Measurements from ENCODE around the gene NUTM2D. TPM values are rescaled to one million over a fixed set of nuclear protein-coding genes. Genes with fewer than 3 reads are reported as not detected.
A peak's percentile ranks its signal among the peaks of the same experiment; 100 is the strongest.
"Not testable (repeated sequence)": the region's sequence is repeated elsewhere in the genome, so short reads cannot be mapped to it uniquely, and the experiment has no call there.

Gene NUTM2D
- total and polyA plus RNA-seq, 9 donors, result 5.7 to 8.8 (median 7.4) TPM

DNA sequence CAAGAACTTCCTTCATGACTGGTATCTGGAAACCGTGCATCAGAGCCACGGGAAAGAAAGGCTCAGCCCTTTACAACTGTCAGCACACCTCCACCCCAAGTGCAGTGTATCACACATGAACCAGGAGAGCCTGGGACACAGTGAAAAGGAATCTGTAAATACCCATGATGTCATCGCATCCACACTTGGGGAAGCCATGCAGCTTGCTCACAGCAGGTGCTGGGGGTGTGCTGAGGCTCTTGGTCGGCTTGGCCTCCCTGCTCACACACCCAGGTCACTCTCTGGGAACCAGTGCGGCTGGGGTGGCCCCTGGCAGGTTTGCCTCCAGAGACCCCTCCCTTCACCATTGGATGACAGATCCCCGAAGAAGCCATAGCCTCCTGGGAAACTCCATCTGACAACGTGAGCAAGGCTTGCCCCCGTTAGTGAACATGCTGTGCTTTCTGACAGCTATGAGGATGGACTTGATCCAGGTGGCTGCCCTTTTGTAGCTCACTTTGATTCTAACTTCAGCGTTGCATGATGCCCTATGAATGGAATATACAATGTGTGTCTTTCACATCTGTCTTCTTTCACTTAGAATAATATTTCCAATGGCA lies 12.1 kb downstream of the NUTM2D start:
- DNase-seq; H3K27ac ChIP-seq (ENCODE audit: low read length); H3K4me3 ChIP-seq (ENCODE audit: low read length); H3K9me3 ChIP-seq (replicated peaks; ENCODE audit: control insufficient read depth, low read depth, low read length); H3K27me3 ChIP-seq (ENCODE audit: control insufficient read depth, insufficient read depth, low read length); H3K36me3 ChIP-seq (ENCODE audit: control insufficient read depth, insufficient read depth, low read length); H3K4me1 ChIP-seq (ENCODE audit: control insufficient read depth, insufficient read depth, low read length): not testable (repeated sequence)
- no CpG with 5 or more reads among the region's 9 CpGs for WGBS (ENCODE audit: insufficient coverage)

DNA sequence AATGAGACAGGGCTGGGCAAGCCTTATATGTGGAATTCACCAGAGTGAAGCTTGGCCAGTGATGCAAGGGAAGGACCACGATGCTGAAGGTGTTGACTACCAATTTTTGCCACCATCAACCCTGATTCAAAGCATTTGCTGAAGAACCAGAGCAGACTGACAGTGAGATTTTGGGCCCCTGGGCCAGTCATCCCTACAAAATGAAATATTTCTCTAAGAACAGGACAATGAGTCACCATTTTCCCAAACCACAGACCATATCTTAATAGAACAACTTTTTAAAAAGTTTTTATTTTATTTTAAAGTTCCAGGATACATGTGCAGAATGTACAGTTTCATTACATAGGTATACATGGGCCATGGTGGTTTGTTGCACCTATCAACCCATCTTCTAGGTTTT lies 16.5 kb downstream of the NUTM2D start:
- not testable (repeated sequence) for H3K36me3 ChIP-seq (ENCODE audit: control insufficient read depth, insufficient read depth, low read length); H3K4me1 ChIP-seq (ENCODE audit: control insufficient read depth, insufficient read depth, low read length); H3K4me3 ChIP-seq (ENCODE audit: low read length); H3K27ac ChIP-seq (ENCODE audit: low read length); H3K9me3 ChIP-seq (replicated peaks; ENCODE audit: control insufficient read depth, low read depth, low read length); DNase-seq; H3K27me3 ChIP-seq (ENCODE audit: control insufficient read depth, insufficient read depth, low read length)
- WGBS (ENCODE audit: insufficient coverage), result no CpG with 5 or more reads among the region's 1 CpG

DNA sequence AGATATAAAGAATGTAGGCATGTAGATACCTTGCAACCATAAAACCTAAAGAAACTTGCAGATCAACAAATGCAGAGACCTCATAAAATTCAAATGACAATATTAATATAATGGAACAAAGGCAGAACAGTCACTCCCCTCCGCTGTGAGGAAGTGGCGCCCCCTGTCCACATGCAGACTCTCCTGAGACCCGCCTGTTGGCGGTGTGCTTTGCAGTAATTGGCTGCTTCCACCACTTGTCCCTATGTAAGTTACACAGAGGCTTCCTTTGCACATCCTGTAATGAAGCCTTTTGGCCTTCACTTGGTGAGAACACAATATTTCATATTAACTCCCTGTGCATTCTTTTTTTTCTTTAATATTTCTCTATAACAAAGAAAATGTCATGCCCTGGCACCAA lies 21.6 kb downstream of the NUTM2D start:
- not testable (repeated sequence) for DNase-seq; H3K36me3 ChIP-seq (ENCODE audit: control insufficient read depth, insufficient read depth, low read length); H3K9me3 ChIP-seq (replicated peaks; ENCODE audit: control insufficient read depth, low read depth, low read length); H3K27me3 ChIP-seq (ENCODE audit: control insufficient read depth, insufficient read depth, low read length); H3K4me1 ChIP-seq (ENCODE audit: control insufficient read depth, insufficient read depth, low read length); H3K4me3 ChIP-seq (ENCODE audit: low read length); H3K27ac ChIP-seq (ENCODE audit: low read length)
- whole genome bisulfite sequencing (ENCODE audit: insufficient coverage), result no CpG with 5 or more reads among the region's 4 CpGs

DNA sequence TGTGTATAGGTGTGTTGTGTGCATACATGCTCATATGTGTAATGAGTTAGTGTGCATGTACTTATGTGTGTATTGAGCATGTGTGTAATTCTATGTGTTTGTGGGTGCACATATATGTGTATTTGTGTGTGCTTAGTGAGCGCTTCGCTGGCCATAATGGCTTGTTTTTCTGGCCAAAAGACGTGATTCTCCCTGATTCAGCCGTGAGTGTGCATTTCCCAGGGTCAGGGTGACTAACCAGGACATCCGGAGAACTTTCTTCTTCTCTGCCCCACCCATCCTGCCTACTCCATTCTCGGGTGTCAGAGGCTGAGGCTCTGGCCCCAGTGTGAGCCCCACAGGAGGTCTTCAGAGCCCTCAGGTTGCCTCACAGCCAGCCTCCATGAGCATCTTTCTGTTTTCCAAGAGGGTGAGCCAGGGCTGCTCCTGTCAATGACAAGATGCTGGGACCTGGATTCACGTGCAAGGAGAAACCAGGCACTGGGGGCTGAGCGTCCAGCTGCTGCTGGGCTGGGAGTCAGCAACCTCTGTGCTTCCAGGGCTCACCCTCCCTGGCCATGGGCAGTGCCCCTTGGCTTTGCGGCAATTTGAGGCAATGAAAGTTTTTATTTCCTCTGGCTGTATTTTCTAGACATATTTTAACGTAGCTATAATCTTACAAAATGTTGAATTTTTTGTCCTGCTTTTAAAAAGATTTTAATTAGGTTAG lies 25.8 kb downstream of the NUTM2D start:
- WGBS (ENCODE audit: insufficient coverage), result no CpG with 5 or more reads among the region's 10 CpGs
- not testable (repeated sequence) for H3K27me3 ChIP-seq (ENCODE audit: control insufficient read depth, insufficient read depth, low read length); DNase-seq; H3K4me3 ChIP-seq (ENCODE audit: low read length); H3K36me3 ChIP-seq (ENCODE audit: control insufficient read depth, insufficient read depth, low read length); H3K9me3 ChIP-seq (replicated peaks; ENCODE audit: control insufficient read depth, low read depth, low read length); H3K4me1 ChIP-seq (ENCODE audit: control insufficient read depth, insufficient read depth, low read length); H3K27ac ChIP-seq (ENCODE audit: low read length)

DNA sequence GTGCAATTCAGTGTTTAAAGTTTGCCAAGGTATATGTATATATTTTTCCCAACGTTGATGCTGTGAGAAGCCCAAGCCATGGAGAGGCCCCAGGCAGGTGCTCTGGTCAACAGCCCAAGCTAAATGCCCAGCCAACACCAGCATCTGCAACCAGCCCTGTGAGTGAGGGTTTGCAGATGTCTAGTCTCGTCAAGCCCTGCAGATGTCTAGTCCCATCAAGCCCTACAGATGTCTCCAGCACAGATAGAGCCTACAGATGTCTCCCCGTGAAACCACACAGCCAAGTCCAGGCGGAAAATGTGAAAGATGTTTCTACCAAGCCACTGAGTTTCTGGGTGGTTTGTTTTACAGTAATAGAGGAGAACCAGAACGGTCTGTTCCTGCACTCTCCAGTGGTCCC lies 26.7 kb downstream of the NUTM2D start:
- not testable (repeated sequence) for H3K36me3 ChIP-seq (ENCODE audit: control insufficient read depth, insufficient read depth, low read length); H3K9me3 ChIP-seq (replicated peaks; ENCODE audit: control insufficient read depth, low read depth, low read length); H3K4me1 ChIP-seq (ENCODE audit: control insufficient read depth, insufficient read depth, low read length); H3K27ac ChIP-seq (ENCODE audit: low read length); H3K27me3 ChIP-seq (ENCODE audit: control insufficient read depth, insufficient read depth, low read length); H3K4me3 ChIP-seq (ENCODE audit: low read length)
- DNase-seq, result peak; percentile 37
- WGBS (ENCODE audit: insufficient coverage), result 33% methylated on average over 1 of the region's 5 CpGs

DNA sequence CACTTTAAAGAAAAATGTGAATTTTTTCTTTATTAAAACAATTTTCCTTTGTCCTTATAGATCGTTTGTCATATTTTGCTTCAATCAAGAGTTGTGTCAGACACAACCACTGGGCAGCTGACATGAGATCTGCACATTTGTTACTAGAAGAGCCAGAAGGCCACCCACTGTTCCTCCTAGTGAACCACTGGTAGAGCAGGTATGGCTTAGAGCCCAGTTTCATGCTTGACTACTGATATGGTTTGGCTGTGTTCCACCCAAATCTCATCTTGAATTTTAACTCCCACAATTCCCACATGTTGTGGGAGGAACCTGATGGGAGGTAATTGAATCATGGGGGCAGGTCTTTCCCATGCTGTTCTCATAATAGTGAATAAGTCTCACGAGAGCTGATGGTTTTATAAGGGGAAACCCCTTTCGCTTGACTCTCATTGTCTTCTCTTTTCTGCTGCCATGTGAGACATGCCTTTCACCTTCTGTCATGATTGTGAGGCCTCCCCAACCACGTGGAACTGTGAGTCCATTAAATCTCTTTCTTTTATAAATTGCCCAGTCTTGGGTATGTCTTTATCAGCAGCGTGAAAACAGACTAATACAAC lies 28.3 kb downstream of the NUTM2D start:
- H3K4me3 ChIP-seq (ENCODE audit: low read length); H3K27me3 ChIP-seq (ENCODE audit: control insufficient read depth, insufficient read depth, low read length); DNase-seq; H3K27ac ChIP-seq (ENCODE audit: low read length); H3K9me3 ChIP-seq (replicated peaks; ENCODE audit: control insufficient read depth, low read depth, low read length); H3K4me1 ChIP-seq (ENCODE audit: control insufficient read depth, insufficient read depth, low read length); H3K36me3 ChIP-seq (ENCODE audit: control insufficient read depth, insufficient read depth, low read length): not testable (repeated sequence)
- WGBS (ENCODE audit: insufficient coverage), result no CpG with 5 or more reads among the region's 5 CpGs

DNA sequence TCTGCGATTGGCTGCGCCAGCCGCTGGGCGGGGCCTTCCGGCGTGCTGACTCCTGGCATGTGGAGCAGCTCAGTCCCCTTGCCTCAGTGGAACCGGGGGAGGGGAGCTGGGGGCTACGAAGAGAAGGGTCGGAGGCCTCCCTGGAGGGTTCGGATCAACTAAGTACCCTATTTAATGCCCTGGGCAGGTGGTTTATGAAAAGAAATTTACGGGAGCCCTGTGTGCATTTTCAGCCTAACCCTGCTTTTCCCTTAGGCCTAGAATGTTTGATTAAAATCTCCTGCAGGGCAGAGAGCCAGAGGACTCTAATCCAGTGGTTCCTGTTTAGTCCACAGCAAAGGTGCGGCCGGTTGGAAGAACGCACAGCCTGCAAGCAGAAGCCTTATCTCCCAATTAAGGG lies 33.8 kb downstream of the NUTM2D start:
- not testable (repeated sequence) for H3K4me3 ChIP-seq (ENCODE audit: low read length); H3K36me3 ChIP-seq (ENCODE audit: control insufficient read depth, insufficient read depth, low read length); DNase-seq; H3K27me3 ChIP-seq (ENCODE audit: control insufficient read depth, insufficient read depth, low read length); H3K9me3 ChIP-seq (replicated peaks; ENCODE audit: control insufficient read depth, low read depth, low read length); H3K4me1 ChIP-seq (ENCODE audit: control insufficient read depth, insufficient read depth, low read length); H3K27ac ChIP-seq (ENCODE audit: low read length)
- no CpG with 5 or more reads among the region's 14 CpGs for WGBS (ENCODE audit: insufficient coverage)

DNA sequence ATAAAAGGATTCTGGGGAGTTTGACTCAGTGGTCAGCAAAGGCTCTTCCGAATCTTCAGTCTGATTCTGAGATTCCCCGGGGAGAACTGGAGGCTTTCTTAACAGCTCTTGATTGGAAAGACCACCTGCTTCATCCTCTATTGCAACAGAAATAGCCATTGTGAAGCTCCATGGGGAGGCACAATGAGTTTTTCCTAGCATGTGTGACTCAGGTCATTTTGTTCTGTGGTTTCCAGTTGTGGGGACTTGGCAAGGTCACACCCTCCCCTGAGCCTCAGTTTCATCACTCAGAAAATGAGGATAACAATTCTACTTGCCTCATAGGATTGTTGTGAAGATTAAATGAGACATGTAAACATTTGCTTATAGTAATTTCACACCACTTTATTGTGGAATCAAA lies 38.7 kb downstream of the NUTM2D start:
- not testable (repeated sequence) for H3K9me3 ChIP-seq (replicated peaks; ENCODE audit: control insufficient read depth, low read depth, low read length); H3K4me3 ChIP-seq (ENCODE audit: low read length); DNase-seq; H3K27ac ChIP-seq (ENCODE audit: low read length); H3K4me1 ChIP-seq (ENCODE audit: control insufficient read depth, insufficient read depth, low read length); H3K36me3 ChIP-seq (ENCODE audit: control insufficient read depth, insufficient read depth, low read length); H3K27me3 ChIP-seq (ENCODE audit: control insufficient read depth, insufficient read depth, low read length)
- WGBS (ENCODE audit: insufficient coverage), result 80% methylated on average over 2 of the region's 2 CpGs

DNA sequence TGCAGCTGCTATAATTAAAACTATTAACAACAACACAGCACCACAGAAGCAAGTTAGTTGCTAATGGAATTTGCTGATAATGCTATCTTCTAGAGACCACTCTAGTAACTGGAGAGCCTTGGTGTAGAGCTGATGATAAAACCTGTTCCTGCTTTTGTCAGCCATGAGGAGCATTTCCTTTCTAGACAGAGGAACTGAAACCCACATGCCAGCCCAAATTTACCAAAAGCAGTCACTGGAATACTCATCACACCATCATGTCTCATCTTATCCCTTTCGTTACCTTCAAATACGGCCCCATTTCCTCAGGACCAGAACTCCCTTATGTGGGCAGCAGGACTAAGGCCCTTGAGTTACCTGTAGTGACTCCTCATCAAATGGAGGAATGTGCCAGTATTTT lies 40.9 kb downstream of the NUTM2D start:
- H3K9me3 ChIP-seq (replicated peaks; ENCODE audit: control insufficient read depth, low read depth, low read length); H3K27me3 ChIP-seq (ENCODE audit: control insufficient read depth, insufficient read depth, low read length); DNase-seq; H3K4me3 ChIP-seq (ENCODE audit: low read length); H3K4me1 ChIP-seq (ENCODE audit: control insufficient read depth, insufficient read depth, low read length); H3K27ac ChIP-seq (ENCODE audit: low read length); H3K36me3 ChIP-seq (ENCODE audit: control insufficient read depth, insufficient read depth, low read length): not testable (repeated sequence)
- WGBS (ENCODE audit: insufficient coverage), result no CpG with 5 or more reads among the region's 2 CpGs

DNA sequence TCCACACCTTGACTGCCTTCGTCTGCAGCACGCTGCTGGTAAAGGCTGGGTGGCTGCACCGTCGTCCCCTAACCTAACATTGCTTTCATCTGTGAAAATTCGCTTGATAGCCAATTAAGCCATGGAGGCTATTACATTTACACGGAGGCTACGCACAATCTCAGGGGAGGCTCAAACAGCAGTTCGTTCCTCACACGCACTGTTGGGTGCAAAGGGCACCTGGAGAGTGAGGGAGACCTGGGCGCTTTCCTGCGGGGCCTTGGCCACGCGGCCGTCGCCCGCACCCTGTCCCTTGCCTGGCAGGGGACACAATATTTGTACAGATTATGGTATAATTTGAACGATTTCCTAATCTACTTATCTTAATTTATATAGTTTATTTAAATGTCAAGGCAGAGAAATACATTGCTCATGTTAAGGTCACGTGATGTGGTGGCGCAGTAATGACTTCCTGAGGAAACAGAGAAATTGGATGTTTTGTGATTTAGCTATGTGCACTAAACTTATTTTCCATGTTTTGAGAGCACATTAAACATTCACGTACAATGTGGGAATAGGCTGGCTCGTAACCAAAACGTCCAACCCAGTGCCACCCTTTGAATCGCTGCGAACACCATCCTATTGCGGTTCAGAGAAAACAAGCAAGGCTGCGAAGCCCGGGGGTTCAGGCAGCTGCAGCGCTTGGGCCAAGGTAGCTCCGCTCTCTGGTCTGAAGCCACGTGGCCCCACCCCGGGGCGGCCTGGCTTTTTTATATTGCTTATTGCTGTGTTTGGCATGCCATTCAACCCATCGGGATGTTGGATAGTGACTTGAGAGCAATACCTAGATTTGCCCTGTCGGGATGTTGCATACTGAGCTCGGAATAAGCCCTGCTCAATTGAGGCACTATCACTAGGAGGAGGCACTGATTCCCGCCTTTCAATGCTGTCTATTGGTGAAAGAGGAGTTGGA lies 50.2 kb downstream of the NUTM2D start:
- H3K4me1 ChIP-seq (ENCODE audit: control insufficient read depth, insufficient read depth, low read length); DNase-seq; H3K4me3 ChIP-seq (ENCODE audit: low read length); H3K36me3 ChIP-seq (ENCODE audit: control insufficient read depth, insufficient read depth, low read length); H3K9me3 ChIP-seq (replicated peaks; ENCODE audit: control insufficient read depth, low read depth, low read length); H3K27ac ChIP-seq (ENCODE audit: low read length): not testable (repeated sequence)
- WGBS (ENCODE audit: insufficient coverage), result 32% methylated on average over 14 of the region's 36 CpGs
- peaks cover 10% of the 10 kb centered on the region for H3K27me3 ChIP-seq (ENCODE audit: control insufficient read depth, insufficient read depth, low read length)
